Spinal cord (tissue), 10 donors: ENCODE results near the gene LY86. TPM values are rescaled to one million over a fixed set of nuclear protein-coding genes. Genes with fewer than 3 reads are reported as not detected.

Experiments
- DNase-seq, 6 donors: peaks; one replicate each; pipeline versions ENCODE4 v3.0.0 to v3.0.0-alpha.2; 2013 to 2015; ENCODE audit warnings: low spot score in 6 of 6, low read depth in 4 of 6
- H3K27ac ChIP-seq: one replicate; pipeline ENCODE4 v1.5.1; 2013; ENCODE audit warnings: low read depth, low read length, control low read depth
- H3K27me3 ChIP-seq: one replicate; pipeline ENCODE4 v1.6.1; 2013; ENCODE audit warnings: low read length; ENCODE audit not compliant: control insufficient read depth, insufficient read depth
- H3K36me3 ChIP-seq: one replicate; pipeline ENCODE4 v1.6.1; 2013; ENCODE audit warnings: low read length; ENCODE audit not compliant: control insufficient read depth, insufficient read depth
- H3K4me1 ChIP-seq: one replicate; pipeline ENCODE4 v1.6.1; 2013; ENCODE audit warnings: low read length; ENCODE audit not compliant: control insufficient read depth, insufficient read depth
- H3K4me3 ChIP-seq: one replicate; pipeline ENCODE4 v1.5.1; 2013; ENCODE audit warnings: low read depth, low read length, control low read depth
- H3K9me3 ChIP-seq: one replicate; pipeline ENCODE4 v1.6.1; 2013; ENCODE audit warnings: low read length; ENCODE audit not compliant: control insufficient read depth, insufficient read depth
- WGBS: methylation state at CpG from one replicate; pipeline ENCODE4 v1.1.5; 2013; ENCODE audit warnings: missing lambda C conversion rate; ENCODE audit not compliant: insufficient coverage; 5-methylcytosine and 5-hydroxymethylcytosine counted together
- polyA plus RNA-seq, 2 donors: library from polyadenylated mRNA; unstranded; fragments of 120-200 nt; gene quantifications; one replicate each; pipeline ENCODE4 v1.2.1, GENCODE V29; 2013; ENCODE audit not compliant: insufficient read length in 2 of 2
- total RNA-seq, 2 donors: library from RNA; depleted of rRNA in 1 of 2; stranded (reverse); fragments of 120-200 nt in 1 of 2; fragments of >200 nt in 1 of 2; gene quantifications; one replicate each; pipeline versions ENCODE4 v1.2.3 to v1.2.4, GENCODE V29; 2013 to 2014
- donor health status: healthy.

The LY86 gene
- total and polyA plus RNA-seq, 4 donors, result 5.9 to 14.5 (median 7.5) TPM

DNA sequence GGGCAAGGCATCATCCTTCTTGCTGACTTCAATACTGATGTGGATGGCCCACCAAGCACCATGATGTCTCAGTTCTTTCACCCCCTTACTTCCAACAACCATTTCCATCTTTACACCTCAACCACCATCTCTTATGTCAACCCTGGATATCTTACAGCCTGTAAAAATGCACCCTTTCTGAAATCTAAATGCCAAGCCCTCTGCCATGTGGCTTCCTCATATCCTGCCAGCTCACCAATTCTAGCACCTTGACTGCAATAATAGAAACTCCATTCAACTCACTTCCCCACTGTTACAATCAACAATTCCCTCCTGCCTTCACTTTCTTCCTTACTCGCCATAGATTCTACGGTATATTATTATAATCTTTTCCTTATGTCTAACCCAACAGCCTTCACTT, 57.9 kb downstream of the LY86 start:
- no peak overlapping the region for H3K27ac ChIP-seq
- H3K36me3 ChIP-seq, result no peaks in the 10 kb centered on the region
- peaks cover 2% of the 10 kb centered on the region for H3K9me3 ChIP-seq
- H3K4me3 ChIP-seq, result no peak overlapping the region
- DNase-seq, result no peak
- peaks cover 4% of the 10 kb centered on the region for H3K4me1 ChIP-seq
- 100% methylated on average over 1 of the region's 2 CpGs for WGBS
- no peaks in the 10 kb centered on the region for H3K27me3 ChIP-seq

DNA sequence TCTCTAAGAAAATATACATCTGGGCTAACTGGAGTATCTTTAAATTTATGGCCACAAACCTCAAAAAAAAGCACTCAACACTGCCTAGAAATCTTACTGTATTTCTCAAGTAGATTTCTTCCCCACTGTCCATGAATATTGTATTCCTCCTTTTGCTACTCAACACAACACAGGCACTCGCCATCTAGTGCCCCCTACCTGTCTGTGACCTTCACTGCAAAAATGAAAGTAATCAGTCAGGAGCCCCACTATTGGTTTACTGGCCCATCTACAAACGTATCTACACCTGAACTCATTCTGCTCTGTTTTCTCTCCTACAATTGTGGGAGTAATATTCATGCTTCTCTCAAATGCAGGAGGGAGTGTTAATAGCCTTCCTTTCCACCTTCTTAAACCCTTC, 58.3 kb downstream of the LY86 start:
- no peak overlapping the region for H3K4me3 ChIP-seq
- H3K27ac ChIP-seq, result no peak overlapping the region
- DNase-seq, result no peak
- no peaks in the 10 kb centered on the region for H3K27me3 ChIP-seq
- H3K36me3 ChIP-seq, result no peaks in the 10 kb centered on the region
- WGBS, result 100% methylated on average over 1 of the region's 2 CpGs
- peaks cover 2% of the 10 kb centered on the region for H3K9me3 ChIP-seq
- peaks cover 3% of the 10 kb centered on the region for H3K4me1 ChIP-seq

DNA sequence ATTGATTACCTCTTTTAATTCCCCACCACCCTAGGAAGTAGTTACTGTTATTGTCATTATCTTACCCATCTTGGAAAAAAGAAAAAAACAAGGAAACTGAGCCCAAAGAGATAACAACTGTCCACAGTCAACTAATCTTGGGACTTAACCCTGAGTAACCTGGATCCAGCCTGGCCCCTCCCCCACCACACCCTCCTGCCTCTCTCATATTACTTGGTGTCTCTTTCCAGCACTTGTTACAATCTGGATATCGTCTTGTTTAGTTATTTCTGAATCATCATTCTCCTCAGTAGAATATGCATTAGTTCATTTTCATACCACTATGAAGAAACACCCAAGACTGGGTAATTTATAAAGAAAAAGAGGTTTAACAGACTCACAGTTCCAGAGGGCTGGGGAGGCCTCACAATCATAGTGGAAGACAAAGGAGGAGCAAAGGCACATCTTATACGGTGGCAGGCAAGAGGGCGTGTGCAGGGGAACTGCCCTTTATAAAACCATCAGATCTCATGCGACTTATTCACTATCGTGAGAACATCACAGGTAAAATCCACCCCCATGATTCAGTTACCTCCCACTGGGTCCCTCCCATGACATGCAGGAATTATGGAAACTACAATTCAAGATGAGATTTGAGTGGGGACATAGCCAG, 60.3 kb downstream of the LY86 start:
- no peak overlapping the region for H3K4me3 ChIP-seq
- no peaks in the 10 kb centered on the region for H3K36me3 ChIP-seq
- H3K27me3 ChIP-seq, result no peaks in the 10 kb centered on the region
- H3K9me3 ChIP-seq, result peaks cover 2% of the 10 kb centered on the region
- no peak overlapping the region for H3K27ac ChIP-seq
- no peaks in the 10 kb centered on the region for H3K4me1 ChIP-seq
- 100% methylated on average over 1 of the region's 5 CpGs for WGBS
- DNase-seq, result no peak

DNA sequence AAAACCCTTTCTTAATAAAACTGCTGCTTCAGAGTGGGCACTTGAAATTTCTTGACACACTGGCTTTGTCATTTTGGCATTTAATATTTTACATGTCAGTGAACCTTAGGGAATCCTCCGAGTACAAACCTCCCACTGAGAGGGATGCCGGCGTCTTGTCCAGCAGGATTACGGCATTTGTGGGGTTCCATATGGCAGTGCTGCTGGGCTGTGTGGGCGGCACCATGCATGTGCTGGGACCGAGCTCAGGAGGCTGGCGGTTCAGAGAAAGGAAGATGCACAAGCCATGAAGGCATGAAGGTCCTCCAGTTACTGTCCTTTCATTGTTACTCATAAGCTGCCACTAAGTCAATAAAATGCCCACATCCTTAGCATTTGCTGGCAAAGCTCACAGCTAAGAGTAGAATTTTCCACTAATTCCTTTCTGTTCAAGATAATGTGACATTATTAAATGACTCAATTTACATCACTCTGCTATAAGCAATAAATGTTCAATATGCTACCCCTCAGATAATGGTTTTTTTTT, 61.4 kb downstream of the LY86 start:
- DNase-seq, result no peak
- Histone ChIP-seq H3K36me3 (no peaks in the 10 kb centered on the region), H3K4me1 (peaks cover under 1% of the 10 kb centered on the region), H3K9me3 (peaks cover 2% of the 10 kb centered on the region), H3K27me3 (no peaks in the 10 kb centered on the region), H3K4me3 (no peak overlapping the region), H3K27ac (no peak overlapping the region)
- WGBS, result 88% methylated on average over 7 of the region's 7 CpGs

DNA sequence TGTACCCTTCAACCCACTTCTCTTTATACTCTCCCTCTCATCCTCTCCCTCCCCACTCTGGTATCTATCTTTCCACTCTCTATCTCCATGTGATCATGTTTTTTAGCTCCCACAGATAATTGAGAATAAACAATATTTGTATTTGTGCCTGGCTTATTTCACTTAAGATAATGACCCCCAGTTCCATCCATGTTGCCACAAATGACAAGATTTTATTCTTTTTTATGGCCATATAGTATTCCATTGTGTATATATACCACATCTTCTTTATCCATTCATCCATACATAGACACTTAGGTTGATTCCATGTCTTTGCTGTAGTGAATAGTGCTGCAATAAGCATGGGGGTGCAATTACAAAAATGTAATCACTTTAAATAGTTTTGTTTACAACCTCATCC, 62.3 kb downstream of the LY86 start:
- peaks cover 9% of the 10 kb centered on the region for H3K4me1 ChIP-seq
- H3K9me3 ChIP-seq, result peaks cover 2% of the 10 kb centered on the region
- no peaks in the 10 kb centered on the region for H3K27me3 ChIP-seq
- H3K36me3 ChIP-seq, result no peaks in the 10 kb centered on the region
- no peak overlapping the region for H3K4me3 ChIP-seq
- no peak overlapping the region for H3K27ac ChIP-seq
- DNase-seq, result no peak

DNA sequence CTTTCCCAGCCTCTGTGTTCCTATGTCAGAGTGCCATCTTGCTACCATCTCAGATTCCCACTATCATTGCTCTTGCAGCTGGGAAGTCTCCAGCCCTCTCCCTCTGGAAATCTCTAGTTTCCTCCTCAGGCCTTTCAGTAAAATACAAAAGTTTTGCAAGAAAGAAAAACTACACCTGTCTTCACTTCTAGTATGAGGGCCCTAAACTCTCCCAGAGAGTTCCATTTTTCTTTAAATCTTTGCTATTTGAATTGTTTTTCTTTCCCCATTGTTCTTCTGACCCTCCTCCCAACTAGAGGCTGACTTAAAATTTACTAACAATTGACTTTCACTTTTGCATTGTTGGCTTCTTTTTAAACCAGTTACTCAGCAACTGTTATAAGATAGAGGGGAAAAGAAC, 62.8 kb downstream of the LY86 start:
- H3K9me3 ChIP-seq, result peaks cover 2% of the 10 kb centered on the region
- no peaks in the 10 kb centered on the region for H3K27me3 ChIP-seq
- no peaks in the 10 kb centered on the region for H3K36me3 ChIP-seq
- no peak overlapping the region for H3K27ac ChIP-seq
- DNase-seq, result no peak
- peaks cover 9% of the 10 kb centered on the region for H3K4me1 ChIP-seq
- no peak overlapping the region for H3K4me3 ChIP-seq

DNA sequence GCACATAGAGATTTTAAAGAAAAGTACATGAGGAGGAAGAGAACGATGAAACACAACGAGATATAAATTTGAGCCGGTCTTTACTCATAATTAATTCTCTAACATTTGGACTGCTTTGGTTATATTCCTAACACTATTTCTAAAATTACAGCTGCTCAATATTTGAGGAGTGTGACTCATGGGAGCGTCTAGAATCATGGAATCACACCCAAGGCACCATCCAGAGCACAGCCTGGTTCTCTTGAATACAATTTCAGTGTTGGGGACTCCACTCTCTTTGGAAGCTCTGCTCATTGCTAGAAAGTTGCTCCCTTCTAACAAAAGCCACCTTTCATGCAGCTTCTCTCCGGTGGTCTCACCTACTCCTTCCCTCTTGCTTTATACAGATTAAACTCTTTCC, 64.4 kb downstream of the LY86 start:
- Histone ChIP-seq H3K9me3 (no peaks in the 10 kb centered on the region), H3K27ac (no peak overlapping the region), H3K4me1 (peaks cover 9% of the 10 kb centered on the region), H3K36me3 (no peaks in the 10 kb centered on the region), H3K27me3 (no peaks in the 10 kb centered on the region), H3K4me3 (no peak overlapping the region)
- DNase-seq, result no peak
- WGBS, result 85% methylated on average over 2 of the region's 5 CpGs

DNA sequence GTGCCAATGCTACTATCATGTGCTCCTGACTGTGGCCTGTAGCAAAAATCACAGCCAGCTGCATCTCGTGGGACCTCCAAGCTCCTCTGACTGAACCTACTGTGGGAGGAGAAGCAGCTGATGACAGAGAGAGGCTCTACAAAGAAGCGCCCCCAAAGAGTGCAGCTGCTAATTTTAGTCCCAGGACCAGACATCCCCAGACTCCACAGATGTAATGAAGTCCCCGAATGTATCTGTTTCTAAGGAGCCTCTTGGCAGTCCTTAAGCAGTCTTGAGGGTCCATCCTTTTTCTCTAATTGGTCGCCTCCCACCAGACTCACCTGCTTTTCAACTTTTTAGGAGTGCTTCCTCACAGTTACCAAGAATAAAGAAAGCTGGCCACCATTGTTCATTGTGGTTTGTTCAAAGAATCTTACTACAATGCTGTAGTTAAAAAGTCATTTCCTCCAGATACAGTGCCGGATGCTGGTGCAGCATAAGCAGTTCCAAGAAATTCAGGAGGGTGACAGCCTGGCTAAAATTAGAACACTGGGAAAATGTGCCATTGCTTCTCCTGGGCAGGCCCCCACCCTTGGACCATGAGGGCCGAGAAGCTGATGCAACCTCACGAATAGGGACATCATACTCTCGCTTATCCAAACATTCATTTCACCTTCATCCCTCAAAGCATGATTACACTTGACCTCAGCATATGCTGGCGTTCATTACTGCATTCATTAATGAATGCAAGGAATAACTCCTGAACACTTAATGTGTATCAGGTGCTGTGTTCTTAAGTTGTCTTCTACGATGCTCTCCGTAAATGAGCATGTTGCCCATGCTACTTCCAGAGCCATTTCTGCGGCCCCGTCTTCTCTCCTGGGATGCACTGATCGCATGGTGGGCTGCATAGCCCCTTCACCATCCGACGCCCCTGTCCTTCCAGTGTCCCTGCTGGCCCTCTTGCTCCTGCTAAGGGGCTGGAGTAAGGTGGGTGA, 66.4 kb downstream of the LY86 start:
- Histone ChIP-seq H3K4me1 (peaks cover 9% of the 10 kb centered on the region), H3K9me3 (no peaks in the 10 kb centered on the region), H3K27ac (peak overlapping the region; percentile 33), H3K4me3 (no peak overlapping the region), H3K27me3 (no peaks in the 10 kb centered on the region), H3K36me3 (no peaks in the 10 kb centered on the region)
- no peak for DNase-seq
- WGBS, result 80% methylated on average over 8 of the region's 16 CpGs

DNA sequence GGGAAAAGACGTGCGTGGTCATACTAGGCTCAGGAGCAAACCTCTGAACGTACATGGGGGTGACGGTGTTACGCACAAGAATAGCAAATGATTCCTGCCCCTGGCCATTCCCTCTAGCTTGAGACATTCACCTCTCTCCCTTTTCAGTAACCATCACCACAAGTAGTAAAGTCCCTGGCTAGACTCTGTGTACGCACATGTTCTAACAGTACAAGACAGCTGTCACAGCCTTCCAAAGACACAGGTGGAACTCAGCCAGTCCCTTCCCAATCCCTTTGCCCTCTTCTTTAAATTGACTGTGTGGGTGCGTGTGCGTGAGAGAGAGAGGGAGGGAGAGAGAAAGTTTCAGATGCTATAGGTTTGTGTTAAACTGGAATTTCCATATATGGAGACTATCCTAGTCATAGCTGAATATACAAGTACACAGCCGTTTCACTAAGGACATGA, 67.3 kb downstream of the LY86 start:
- H3K4me1 ChIP-seq, result peaks cover 15% of the 10 kb centered on the region
- peak overlapping the region; percentile 17 for H3K27ac ChIP-seq
- DNase-seq, result no peak
- no peaks in the 10 kb centered on the region for H3K36me3 ChIP-seq
- 90% methylated on average over 6 of the region's 9 CpGs for WGBS
- no peak overlapping the region for H3K4me3 ChIP-seq
- no peaks in the 10 kb centered on the region for H3K27me3 ChIP-seq
- no peaks in the 10 kb centered on the region for H3K9me3 ChIP-seq
